GM12878 (cell line): ENCODE results near the gene C3orf70. TPM values are rescaled to one million over a fixed set of nuclear protein-coding genes. Genes with fewer than 3 reads are reported as not detected.

Experiments
- ATAC-seq: fragments of 200-7000 bp; cut with Tn5 transposase; 3 replicates; pipeline ENCODE4 v1.9.1; 2020; ENCODE audit warnings: mild to moderate bottlenecking, moderate library complexity
- BruUV-seq: library from RNA; stranded (reverse); fragments of 400-500 nt; replicated peaks from 2 replicates; lab custom pipeline; 2021; lab: Mats Ljungman, UMichigan
- CTCF ChIA-PET: fragments of 300-600 bp; sonication (Branson Sonifier 250); formaldehyde crosslinking; extraction: SDS; loops from one replicate; lab custom pipeline; 2021; ENCODE audit warnings: inconsistent platforms; lab: Yijun Ruan, JAX
- POLR2A ChIA-PET: fragments of 350-600 bp; formaldehyde crosslinking; extraction: SDS; loops from one replicate; lab custom pipeline; 2021; ENCODE audit warnings: inconsistent platforms; lab: Charles Lee
- RAD21 ChIA-PET: fragments of 300-600 bp; sonication (Branson Sonifier 250); formaldehyde crosslinking; loops from one replicate; lab custom pipeline; 2023; ENCODE audit warnings: antibody characterized with exemption; ENCODE audit not compliant: unreplicated experiment; lab: Charles Lee
- SMC1A ChIA-PET: fragments of 300-600 bp; sonication (Branson Sonifier 250); formaldehyde crosslinking; loops from one replicate; lab custom pipeline; 2023; ENCODE audit not compliant: unreplicated experiment, uncharacterized antibody; lab: Charles Lee
- DNase-seq: peaks from one replicate; pipeline ENCODE4 v3.0.0-alpha.2; 2011; ENCODE audit warnings: low read depth, low spot score
- FAIRE-seq: peaks from 3 replicates; lab custom pipeline; 2011; peaks lifted over from hg19 to GRCh38; lab: Jason Lieb, UNC
- H2AFZ ChIP-seq: 2 replicates; pipeline ENCODE4 v1.6.0; 2011; ENCODE audit warnings: low read depth, low read length, control low read depth; ENCODE audit not compliant: control insufficient read depth
- H3K27ac ChIP-seq: 2 replicates; pipeline ENCODE4 v1.5.1; 2011; ENCODE audit warnings: control low read depth; ENCODE audit not compliant: control insufficient read depth, insufficient read depth
- H3K27me3 ChIP-seq, 2 experiments: replicated peaks in 1 of 2; 2 replicates each; pipeline versions ENCODE4 v1.6.0 to v1.6.1; 2011; ENCODE audit warnings: low read length in 1 of 2; ENCODE audit not compliant: control insufficient read depth in 2 of 2, insufficient read depth in 2 of 2
- H3K36me3 ChIP-seq, 2 experiments: 2 replicates each; pipeline ENCODE4 v1.5.1; 2011; ENCODE audit warnings: low read length in 1 of 2; ENCODE audit not compliant: control insufficient read depth in 2 of 2, insufficient read depth in 2 of 2
- H3K4me1 ChIP-seq: 2 replicates; pipeline ENCODE4 v1.6.1; 2011; ENCODE audit warnings: mild to moderate bottlenecking, low read length, moderate library complexity, mixed read lengths; ENCODE audit not compliant: control insufficient read depth, insufficient read depth
- H3K4me2 ChIP-seq: 2 replicates; pipeline ENCODE4 v1.6.0; 2011; ENCODE audit warnings: control low read depth; ENCODE audit not compliant: control insufficient read depth, insufficient read depth
- H3K4me3 ChIP-seq: fragments of 200-600 bp; sonication (generic); 2 replicates; pipeline ENCODE4 v1.5.1; 2016
- H3K79me2 ChIP-seq: 2 replicates; pipeline ENCODE4 v1.6.0; 2011; ENCODE audit warnings: low read length; ENCODE audit not compliant: control insufficient read depth, insufficient read depth
- H3K9ac ChIP-seq: 2 replicates; pipeline ENCODE4 v1.8.0; 2011; ENCODE audit warnings: low read length, control low read depth, mixed read lengths; ENCODE audit not compliant: control insufficient read depth, insufficient read depth
- H3K9me3 ChIP-seq: replicated peaks from 3 replicates; pipeline ENCODE4 v1.5.1; 2011; ENCODE audit warnings: mild to moderate bottlenecking, low read length; ENCODE audit not compliant: control insufficient read depth, insufficient read depth
- H4K20me1 ChIP-seq: 2 replicates; pipeline ENCODE4 v1.6.0; 2011; ENCODE audit not compliant: control insufficient read depth, insufficient read depth
- ETV6 ChIP-seq, 2 experiments: fragments of 450-650 bp in 1 of 2; IDR thresholded peaks in 1 of 2; conservative IDR thresholded peaks in 1 of 2; 2 replicates each; pipeline ENCODE4 v1.6.1; 2014; ENCODE audit warnings: antibody characterized with exemption in 1 of 2, borderline replicate concordance in 1 of 2, low read depth in 1 of 2, mild to moderate bottlenecking in 1 of 2, moderate library complexity in 1 of 2
- IKZF2 ChIP-seq, 2 experiments: fragments of 450-650 bp; IDR thresholded peaks; 2 replicates each; pipeline ENCODE4 v1.6.1; 2017; ENCODE audit warnings: mild to moderate bottlenecking in 2 of 2, moderate library complexity in 2 of 2
- MEF2A ChIP-seq: IDR thresholded peaks from 2 replicates; pipeline ENCODE4 v1.6.1; 2011; ENCODE audit warnings: low read depth, mild to moderate bottlenecking, low read length, moderate library complexity; ENCODE audit not compliant: insufficient read depth
- MYC ChIP-seq: IDR thresholded peaks from 2 replicates; pipeline ENCODE4 v1.6.1; 2011; ENCODE audit warnings: mild to moderate bottlenecking, low read length, moderate library complexity, inconsistent platforms; ENCODE audit not compliant: insufficient read depth, insufficient replicate concordance, insufficient read length, severe bottlenecking
- NR2C2 ChIP-seq: IDR thresholded peaks from 2 replicates; pipeline ENCODE4 v1.6.1; 2011; ENCODE audit warnings: borderline replicate concordance, low read depth; ENCODE audit not compliant: control insufficient read depth, insufficient read length
- RFX5 ChIP-seq: IDR thresholded peaks from 2 replicates; pipeline ENCODE4 v1.6.1; 2011; ENCODE audit warnings: low read depth, low read length, improper control_type of control experiment
- RUNX3 ChIP-seq: IDR thresholded peaks from 2 replicates; pipeline ENCODE4 v1.6.1; 2012; ENCODE audit warnings: low read length, inconsistent platforms
- SIX5 ChIP-seq: IDR thresholded peaks from 2 replicates; pipeline ENCODE4 v1.6.1; 2011; ENCODE audit warnings: mild to moderate bottlenecking, low read depth, low read length, moderate library complexity; ENCODE audit not compliant: severe bottlenecking
- SPI1 ChIP-seq: IDR thresholded peaks from 2 replicates; pipeline ENCODE4 v1.6.1; 2011; ENCODE audit warnings: low read depth, mild to moderate bottlenecking, low read length, moderate library complexity, borderline replicate concordance; ENCODE audit not compliant: insufficient read depth
- STAT1 ChIP-seq: fragments of 450-650 bp; conservative IDR thresholded peaks from 2 replicates; pipeline ENCODE4 v1.6.1; 2014; ENCODE audit warnings: antibody characterized with exemption, mild to moderate bottlenecking
- TARDBP ChIP-seq: IDR thresholded peaks from 2 replicates; pipeline ENCODE4 v1.6.1; 2016; ENCODE audit warnings: borderline replicate concordance
- ZBED1 ChIP-seq: IDR thresholded peaks from 2 replicates; pipeline ENCODE4 v1.6.1; 2016; ENCODE audit warnings: borderline replicate concordance
- WGBS: methylation state at CpG from one replicate; pipeline ENCODE4 v1.1.6; 2016; ENCODE audit warnings: low lambda C conversion rate; ENCODE audit not compliant: insufficient replicate concordance, insufficient coverage; ENCODE audit errors: missing lambda C conversion rate; 5-methylcytosine and 5-hydroxymethylcytosine counted together
- in situ Hi-C: fragments of 300-500 bp; cut with MboI; formaldehyde crosslinking; loops from 9 replicates; pipeline ENCODE4 v1.14.3; 2018; ENCODE audit warnings: mixed read lengths
- intact Hi-C: fragments of 100-400 bp; cut with micrococcal nuclease; formaldehyde crosslinking; loops from one replicate; pipeline ENCODE4 v1.14.2; 2022; ENCODE audit not compliant: unreplicated experiment
- polyA plus RNA-seq, 11 experiments: library from polyadenylated mRNA; depleted of rRNA in 4 of 11; unstranded in 6 of 11; stranded (reverse) in 5 of 11; fragments of >200 nt; fragmentation: Nextera tagmentation in 4 of 11; fragmentation: Illumina TruSeq in 1 of 11; extraction: Ambion mirVana in 4 of 11; extraction: Trizol in 1 of 11; gene quantifications; 1 replicate in 1 of 11; 2 replicates in 10 of 11; pipeline versions ENCODE4 v1.2.1 to v1.2.3, GENCODE V29; 2011 to 2016; ENCODE audit warnings: inconsistent platforms in 2 of 11, missing spikeins in 2 of 11, low read depth in 1 of 11
- total RNA-seq, 4 experiments: library from RNA; depleted of rRNA in 3 of 4; stranded (reverse); fragments of >200 nt in 3 of 4; fragmentation: Illumina TruSeq in 1 of 4; extraction: Trizol in 1 of 4; gene quantifications; 2 replicates each; pipeline versions ENCODE4 v1.2.1 to v1.2.3, GENCODE V29; 2013 to 2021
- TF ChIP-seq, protein P1 (sequence below): IDR thresholded peaks from 2 replicates; pipeline ENCODE4 v1.6.1; 2011; ENCODE audit warnings: borderline replicate concordance, low read depth, mild to moderate bottlenecking, moderate library complexity, low read length; ENCODE audit not compliant: insufficient read depth, poor library complexity, severe bottlenecking
- TF ChIP-seq, protein P2 (sequence below): IDR thresholded peaks from 2 replicates; pipeline ENCODE4 v1.6.1; 2011; ENCODE audit warnings: mild to moderate bottlenecking, low read depth, low read length, moderate library complexity; ENCODE audit not compliant: insufficient replicate concordance

The C3orf70 gene
- total and polyA plus RNA-seq, 10 of the 15 experiments (the other 5 are each of a cell fraction or from before 2014, with no cell fraction given) = 0.03 to 0.04 TPM; not detected in 8

- H4K20me1 ChIP-seq = no peaks in the 10 kb centered on the region
- ChIA-PET SMC1A (no interaction called here), RAD21 (no interaction called here), POLR2A (no interaction called here), CTCF (no interaction called here)
- in situ Hi-C loops (no loop called here), intact Hi-C loops (no loop called here)
- DNase-seq = no peak
- no peak for ATAC-seq
- no peak overlapping the region for H3K4me3 ChIP-seq
- no peak overlapping the region for H2AFZ ChIP-seq
- H3K27ac ChIP-seq = no peak overlapping the region
- H3K9ac ChIP-seq = no peak overlapping the region
- 0 out of 4 replicates have a peak, but pooled peaks cover 0 to 2% of the 10 kb centered on the region in 2 experiments for H3K27me3 ChIP-seq
- no peaks in the 10 kb centered on the region for H3K9me3 ChIP-seq
- no peak overlapping the region for H3K4me2 ChIP-seq
- H3K79me2 ChIP-seq = no peaks in the 10 kb centered on the region
- H3K4me1 ChIP-seq = no peaks in the 10 kb centered on the region
- BruUV-seq = no TSS peak
- WGBS = 62% methylated on average over 13 of the region's 13 CpGs
- H3K36me3 ChIP-seq = no peaks in the 10 kb centered on the region
- TF ChIP-seq ETV6 (conservative IDR thresholded peaks at IDR 0.05 in 1 of 2, IDR thresholded peaks at IDR 0.05 in 1 of 2; ENCODE audit: borderline replicate concordance in 1 of 2, low read depth in 1 of 2) = no peak
- TF ChIP-seq, protein P1, sequence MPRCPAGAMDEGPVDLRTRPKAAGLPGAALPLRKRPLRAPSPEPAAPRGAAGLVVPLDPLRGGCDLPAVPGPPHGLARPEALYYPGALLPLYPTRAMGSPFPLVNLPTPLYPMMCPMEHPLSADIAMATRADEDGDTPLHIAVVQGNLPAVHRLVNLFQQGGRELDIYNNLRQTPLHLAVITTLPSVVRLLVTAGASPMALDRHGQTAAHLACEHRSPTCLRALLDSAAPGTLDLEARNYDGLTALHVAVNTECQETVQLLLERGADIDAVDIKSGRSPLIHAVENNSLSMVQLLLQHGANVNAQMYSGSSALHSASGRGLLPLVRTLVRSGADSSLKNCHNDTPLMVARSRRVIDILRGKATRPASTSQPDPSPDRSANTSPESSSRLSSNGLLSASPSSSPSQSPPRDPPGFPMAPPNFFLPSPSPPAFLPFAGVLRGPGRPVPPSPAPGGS = no peak
- no peak for TF ChIP-seq ZBED1
- no peak for TF ChIP-seq TARDBP
- TF ChIP-seq NR2C2 = no peak
- TF ChIP-seq RFX5 = no peak
- FAIRE-seq = no peak
These were observed 77.3 kb downstream of the C3orf70 start for GRCh38 chr3:185075547-185075946.

GRCh38 chr3:185071287-185071800 is 81.5 kb downstream of the C3orf70 start:
- no peak for FAIRE-seq
- 53% methylated on average over 7 of the region's 7 CpGs for WGBS
- RAD21 ChIA-PET = no interaction called here
- H2AFZ ChIP-seq = no peak overlapping the region
- POLR2A ChIA-PET = no interaction called here
- H4K20me1 ChIP-seq = no peaks in the 10 kb centered on the region
- no peaks in the 10 kb centered on the region for H3K79me2 ChIP-seq
- DNase-seq = no peak
- CTCF ChIA-PET = interaction anchor here (0.9 to 3.3 kb wide), 2 partner anchors 42 to 104 kb away, joined by 3 to 11 read pairs; no protein-coding TSS in a partner anchor
- no peaks in the 10 kb centered on the region for H3K9me3 ChIP-seq
- in situ Hi-C loops = no loop called here
- SMC1A ChIA-PET = no interaction called here
- H3K36me3 ChIP-seq = no peaks in the 10 kb centered on the region
- intact Hi-C loops = no loop called here
- no peak for ATAC-seq
- no TSS peak for BruUV-seq
- no peak overlapping the region for H3K4me3 ChIP-seq
- no peak overlapping the region for H3K9ac ChIP-seq
- no peaks in the 10 kb centered on the region for H3K27me3 ChIP-seq
- no peaks in the 10 kb centered on the region for H3K4me1 ChIP-seq
- H3K4me2 ChIP-seq = no peak overlapping the region
- no peak overlapping the region for H3K27ac ChIP-seq
- no peak for TF ChIP-seq SPI1
- TF ChIP-seq RUNX3 = no peak
- no peak for TF ChIP-seq STAT1
- TF ChIP-seq MYC = no peak
- no peak for TF ChIP-seq NR2C2
- no peak for TF ChIP-seq IKZF2 (IDR thresholded peaks at IDR 0.05)
- TF ChIP-seq MEF2A = no peak
- no peak for TF ChIP-seq SIX5
- TF ChIP-seq, protein P2, sequence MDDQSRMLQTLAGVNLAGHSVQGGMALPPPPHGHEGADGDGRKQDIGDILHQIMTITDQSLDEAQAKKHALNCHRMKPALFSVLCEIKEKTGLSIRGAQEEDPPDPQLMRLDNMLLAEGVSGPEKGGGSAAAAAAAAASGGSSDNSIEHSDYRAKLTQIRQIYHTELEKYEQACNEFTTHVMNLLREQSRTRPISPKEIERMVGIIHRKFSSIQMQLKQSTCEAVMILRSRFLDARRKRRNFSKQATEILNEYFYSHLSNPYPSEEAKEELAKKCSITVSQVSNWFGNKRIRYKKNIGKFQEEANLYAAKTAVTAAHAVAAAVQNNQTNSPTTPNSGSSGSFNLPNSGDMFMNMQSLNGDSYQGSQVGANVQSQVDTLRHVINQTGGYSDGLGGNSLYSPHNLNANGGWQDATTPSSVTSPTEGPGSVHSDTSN = no peak
